ENCODE results near the gene UGP2. TPM values are rescaled to one million over a fixed set of nuclear protein-coding genes. Genes with fewer than 3 reads are reported as not detected.

Gene UGP2
- total RNA-seq, 2 donors from 2014 or later: 57.3 to 68.6 TPM

- 94% methylated on average over 1 of the region's 1 CpG for WGBS
- Histone ChIP-seq H3K27me3 (replicated peaks; ENCODE audit: insufficient read depth) (no peaks in the 10 kb centered on the region), H3K27ac (no peak overlapping the region), H3K36me3 (no peaks in the 10 kb centered on the region), H3K4me3 (no peak overlapping the region), H3K4me1 (replicated peaks) (no peaks in the 10 kb centered on the region), H3K9me3 (no peaks in the 10 kb centered on the region)
- intact Hi-C loops (cut with DNase I): no loop called here
- no peak for DNase-seq (ENCODE audit: low spot score)
- TF ChIP-seq POLR2AphosphoS5 (IDR thresholded peaks at IDR 0.05): no peak
Observed at GRCh38 chr2:63894167-63894566, 52.5 kb downstream of the UGP2 start.

GRCh38 chr2:63898839-63899238, 57.1 kb downstream of the UGP2 start:
- intact Hi-C loops (cut with DNase I): no loop called here
- Histone ChIP-seq H3K9me3 (no peaks in the 10 kb centered on the region), H3K36me3 (no peaks in the 10 kb centered on the region), H3K4me1 (replicated peaks) (no peaks in the 10 kb centered on the region), H3K27me3 (replicated peaks; ENCODE audit: insufficient read depth) (peaks cover 2% of the 10 kb centered on the region), H3K4me3 (no peak overlapping the region), H3K27ac (no peak overlapping the region)
- TF ChIP-seq CTCF (IDR thresholded peaks at IDR 0.05) (no peak), POLR2AphosphoS5 (IDR thresholded peaks at IDR 0.05) (no peak), POLR2A (IDR thresholded peaks at IDR 0.05) (no peak)
- WGBS: over 99% methylated on average over 5 of the region's 5 CpGs
- DNase-seq (ENCODE audit: low spot score): no peak

GRCh38 chr2:63899639-63900038, 57.9 kb downstream of the UGP2 start:
- no peaks in the 10 kb centered on the region for H3K36me3 ChIP-seq
- no peak for DNase-seq (ENCODE audit: low spot score)
- intact Hi-C loops (cut with DNase I): no loop called here
- H3K4me1 ChIP-seq (replicated peaks): no peaks in the 10 kb centered on the region
- 93% methylated on average over 1 of the region's 1 CpG for WGBS
- H3K9me3 ChIP-seq: no peaks in the 10 kb centered on the region
- peaks cover 2% of the 10 kb centered on the region for H3K27me3 ChIP-seq (replicated peaks; ENCODE audit: insufficient read depth)
- no peak overlapping the region for H3K27ac ChIP-seq
- TF ChIP-seq POLR2A (IDR thresholded peaks at IDR 0.05) (no peak), POLR2AphosphoS5 (IDR thresholded peaks at IDR 0.05) (no peak), CTCF (IDR thresholded peaks at IDR 0.05) (no peak)
- no peak overlapping the region for H3K4me3 ChIP-seq

GRCh38 chr2:63902149-63902548, 60.5 kb downstream of the UGP2 start:
- Histone ChIP-seq H3K27ac (no peak overlapping the region), H3K9me3 (no peaks in the 10 kb centered on the region), H3K4me3 (no peak overlapping the region), H3K36me3 (no peaks in the 10 kb centered on the region), H3K4me1 (replicated peaks) (no peaks in the 10 kb centered on the region), H3K27me3 (replicated peaks; ENCODE audit: insufficient read depth) (peaks cover 2% of the 10 kb centered on the region)
- intact Hi-C loops (cut with DNase I): no loop called here
- DNase-seq (ENCODE audit: low spot score): no peak
- TF ChIP-seq POLR2AphosphoS5 (IDR thresholded peaks at IDR 0.05): no peak
- no peak for TF ChIP-seq CTCF (IDR thresholded peaks at IDR 0.05)
- no peak for TF ChIP-seq POLR2A (IDR thresholded peaks at IDR 0.05)

- intact Hi-C loops (cut with DNase I): no loop called here
- WGBS: 98% methylated on average over 2 of the region's 2 CpGs
- Histone ChIP-seq H3K4me3 (no peak overlapping the region), H3K27ac (no peak overlapping the region), H3K27me3 (replicated peaks; ENCODE audit: insufficient read depth) (peaks cover 2% of the 10 kb centered on the region), H3K36me3 (no peaks in the 10 kb centered on the region), H3K9me3 (no peaks in the 10 kb centered on the region), H3K4me1 (replicated peaks) (no peaks in the 10 kb centered on the region)
- no peak for DNase-seq (ENCODE audit: low spot score)
- TF ChIP-seq POLR2A (IDR thresholded peaks at IDR 0.05) (no peak), CTCF (IDR thresholded peaks at IDR 0.05) (no peak), POLR2AphosphoS5 (IDR thresholded peaks at IDR 0.05) (no peak)
Observed at GRCh38 chr2:63903003-63903402, 61.3 kb downstream of the UGP2 start.
